Neural progenitor cell (in vitro differentiated cells): ENCODE data around the gene CACFD1. TPM values are rescaled to one million over a fixed set of nuclear protein-coding genes. Genes with fewer than 3 reads are reported as not detected.

Experiments
- DNase-seq: peaks from one replicate; pipeline ENCODE4 v3.0.0-alpha.2; 2016; ENCODE audit warnings: low spot score
- H2AFZ ChIP-seq: fragments of 200-600 bp; sonication (generic); replicated peaks from 2 replicates; pipeline ENCODE4 v1.6.1; 2016; ENCODE audit warnings: antibody characterized with exemption
- H3F3A ChIP-seq: fragments of 200-600 bp; sonication (generic); 2 replicates; pipeline ENCODE4 v1.6.1; 2016; ENCODE audit warnings: antibody characterized with exemption, low read depth
- H3K27ac ChIP-seq: fragments of 200-600 bp; sonication (generic); 2 replicates; pipeline ENCODE4 v1.5.1; 2016; ENCODE audit warnings: mild to moderate bottlenecking
- H3K27me3 ChIP-seq: fragments of 200-600 bp; sonication (generic); 2 replicates; pipeline ENCODE4 v1.6.1; 2016; ENCODE audit warnings: mild to moderate bottlenecking, moderate library complexity
- H3K36me3 ChIP-seq: fragments of 200-600 bp; sonication (generic); 2 replicates; pipeline ENCODE4 v1.5.1; 2016
- H3K4me1 ChIP-seq: fragments of 200-600 bp; sonication (generic); 2 replicates; pipeline ENCODE4 v1.6.1; 2016; ENCODE audit warnings: mixed run types
- H3K4me2 ChIP-seq: fragments of 200-600 bp; sonication (generic); 2 replicates; pipeline ENCODE4 v1.6.1; 2016
- H3K4me3 ChIP-seq: fragments of 200-600 bp; sonication (generic); 2 replicates; pipeline ENCODE4 v1.5.1; 2016
- H3K79me2 ChIP-seq: fragments of 200-600 bp; sonication (generic); 2 replicates; pipeline ENCODE4 v1.6.1; 2016; ENCODE audit warnings: low read depth
- H3K9ac ChIP-seq: fragments of 200-600 bp; sonication (generic); 2 replicates; pipeline ENCODE4 v1.6.1; 2016
- H3K9me3 ChIP-seq: fragments of 200-600 bp; sonication (generic); 2 replicates; pipeline ENCODE4 v1.5.1; 2016; ENCODE audit warnings: low read depth
- H4K20me1 ChIP-seq: fragments of 200-600 bp; sonication (generic); 2 replicates; pipeline ENCODE4 v1.6.1; 2016; ENCODE audit warnings: low read depth
- H3K27ac Mint-ChIP-seq: 3 replicates; pipeline ENCODE4 v1.8.0; 2021; ENCODE audit warnings: mixed read lengths
- H3K27me3 Mint-ChIP-seq: 2 replicates; pipeline ENCODE4 v1.8.0; 2022; ENCODE audit warnings: low read depth, mild to moderate bottlenecking, inconsistent platforms, moderate library complexity, mixed read lengths; ENCODE audit not compliant: insufficient read depth
- H3K36me3 Mint-ChIP-seq: 3 replicates; pipeline ENCODE4 v1.8.0; 2021; ENCODE audit warnings: mixed read lengths
- H3K4me1 Mint-ChIP-seq: 3 replicates; pipeline ENCODE4 v1.8.0; 2021; ENCODE audit warnings: mixed read lengths
- H3K4me3 Mint-ChIP-seq: 3 replicates; pipeline ENCODE4 v1.8.0; 2021; ENCODE audit warnings: mild to moderate bottlenecking, moderate library complexity, mixed read lengths
- H3K9me3 Mint-ChIP-seq: 3 replicates; pipeline ENCODE4 v1.8.0; 2020; ENCODE audit warnings: mixed read lengths
- CTCF ChIP-seq: fragments of 200-600 bp; sonication (generic); IDR thresholded peaks from 2 replicates; pipeline ENCODE4 v1.5.1; 2017; ENCODE audit warnings: antibody characterized with exemption, mild to moderate bottlenecking
- EZH2 ChIP-seq: fragments of 200-600 bp; sonication (generic); IDR thresholded peaks from 2 replicates; pipeline ENCODE4 v1.6.1; 2017; ENCODE audit warnings: antibody characterized with exemption, mild to moderate bottlenecking, moderate library complexity
- EZH2phosphoT487 ChIP-seq: fragments of 200-600 bp; sonication (generic); IDR thresholded peaks from 2 replicates; pipeline ENCODE4 v1.6.1; 2017; ENCODE audit warnings: antibody characterized with exemption
- total RNA-seq: library from RNA; depleted of rRNA; stranded (reverse); fragments of >200 nt; gene quantifications from 2 replicates; pipeline ENCODE4 v1.2.3, GENCODE V29; 2015; ENCODE audit warnings: low replicate concordance

CACFD1 gene
- total RNA-seq, 1 donor from 2014 or later, result 15.7 TPM

GRCh38 chr9:133467101-133467500 is 7.3 kb downstream of the CACFD1 start:
- no peak overlapping the region for H3K4me3 Mint-ChIP-seq
- Histone ChIP-seq H4K20me1 (peaks cover 30% of the 10 kb centered on the region), H2AFZ (no peak overlapping the region), H3F3A (peaks cover 3% of the 10 kb centered on the region), H3K27me3 (no peaks in the 10 kb centered on the region), H3K36me3 (no peaks in the 10 kb centered on the region), H3K27ac (no peak overlapping the region), H3K9ac (no peak overlapping the region), H3K9me3 (no peaks in the 10 kb centered on the region), H3K79me2 (peaks cover 4% of the 10 kb centered on the region), H3K4me1 (no peaks in the 10 kb centered on the region), H3K4me2 (no peak overlapping the region), H3K4me3 (no peak overlapping the region)
- peaks cover 9% of the 10 kb centered on the region for H3K27me3 Mint-ChIP-seq
- peaks cover 11% of the 10 kb centered on the region for H3K4me1 Mint-ChIP-seq
- TF ChIP-seq CTCF, result peak; percentile 31
- TF ChIP-seq EZH2phosphoT487, result no peak
- no peaks in the 10 kb centered on the region for H3K9me3 Mint-ChIP-seq
- peak; percentile 37 for DNase-seq
- peaks cover 3% of the 10 kb centered on the region for H3K36me3 Mint-ChIP-seq
- H3K27ac Mint-ChIP-seq, result no peak overlapping the region

GRCh38 chr9:133468374-133468773 is 8.6 kb downstream of the CACFD1 start:
- H3K27me3 Mint-ChIP-seq, result peaks cover 9% of the 10 kb centered on the region
- H3K27ac ChIP-seq, result no peak overlapping the region
- no peaks in the 10 kb centered on the region for H3K4me1 ChIP-seq
- peaks cover 3% of the 10 kb centered on the region for H3F3A ChIP-seq
- no peak overlapping the region for H3K4me3 Mint-ChIP-seq
- no peaks in the 10 kb centered on the region for H3K9me3 ChIP-seq
- peaks cover 4% of the 10 kb centered on the region for H3K4me1 Mint-ChIP-seq
- no peak overlapping the region for H3K9ac ChIP-seq
- H3K27me3 ChIP-seq, result no peaks in the 10 kb centered on the region
- no peaks in the 10 kb centered on the region for H3K9me3 Mint-ChIP-seq
- H3K4me2 ChIP-seq, result no peak overlapping the region
- no peak overlapping the region for H3K27ac Mint-ChIP-seq
- no peaks in the 10 kb centered on the region for H3K36me3 ChIP-seq
- H3K79me2 ChIP-seq, result no peaks in the 10 kb centered on the region
- H2AFZ ChIP-seq, result no peak overlapping the region
- peaks cover 3% of the 10 kb centered on the region for H3K36me3 Mint-ChIP-seq
- H4K20me1 ChIP-seq, result peaks cover 17% of the 10 kb centered on the region
- no peak for DNase-seq
- no peak overlapping the region for H3K4me3 ChIP-seq
- TF ChIP-seq EZH2phosphoT487, result no peak
- no peak for TF ChIP-seq CTCF
- no peak for TF ChIP-seq EZH2

- no peaks in the 10 kb centered on the region for H3K79me2 ChIP-seq
- TF ChIP-seq EZH2phosphoT487, result no peak
- TF ChIP-seq CTCF, result no peak
- no peak for TF ChIP-seq EZH2
These were observed 9.1 kb downstream of the CACFD1 start for GRCh38 chr9:133468777-133469421.

More at GRCh38 chr9:133468777-133469421, 9.1 kb downstream of the CACFD1 start:
- peaks cover 7% of the 10 kb centered on the region for H3K27me3 Mint-ChIP-seq
- H3K9me3 ChIP-seq, result no peaks in the 10 kb centered on the region
- no peak overlapping the region for H3K9ac ChIP-seq
- no peaks in the 10 kb centered on the region for H3K36me3 ChIP-seq
- no peaks in the 10 kb centered on the region for H3K27me3 ChIP-seq
- H3K9me3 Mint-ChIP-seq, result no peaks in the 10 kb centered on the region
- no peak overlapping the region for H3K27ac Mint-ChIP-seq
- no peak overlapping the region for H3K4me3 Mint-ChIP-seq
- H3F3A ChIP-seq, result peaks cover 3% of the 10 kb centered on the region
- no peak overlapping the region for H3K4me2 ChIP-seq
- H3K4me3 ChIP-seq, result no peak overlapping the region
- no peak overlapping the region for H2AFZ ChIP-seq
- peaks cover 3% of the 10 kb centered on the region for H3K36me3 Mint-ChIP-seq
- H3K4me1 Mint-ChIP-seq, result no peaks in the 10 kb centered on the region
- H4K20me1 ChIP-seq, result peaks cover 13% of the 10 kb centered on the region
- no peaks in the 10 kb centered on the region for H3K4me1 ChIP-seq
- no peak for DNase-seq
- H3K27ac ChIP-seq, result no peak overlapping the region
